HG03060 (cell line): ENCODE data around the gene KRT74.

Source experiments
- ATAC-seq: cut with Tn5 transposase; IDR thresholded peaks from one replicate; pipeline ENCODE4 v1.9.1; 2021; ENCODE audit warnings: low read depth, moderate number of reproducible peaks; ENCODE audit not compliant: unreplicated experiment

Gene KRT74

GRCh38 chr12:52542157-52542556 is 31.5 kb downstream of the KRT74 start:
- no peak for ATAC-seq

GRCh38 chr12:52541709-52542108 is 31.9 kb downstream of the KRT74 start:
- no peak for ATAC-seq

GRCh38 chr12:52540531-52540930 is 33.1 kb downstream of the KRT74 start:
- ATAC-seq: no peak

GRCh38 chr12:52539821-52540173 is 33.8 kb downstream of the KRT74 start:
- ATAC-seq: no peak

GRCh38 chr12:52539083-52539820 is 34.4 kb downstream of the KRT74 start:
- ATAC-seq: no peak

- no peak for ATAC-seq
Measured at GRCh38 chr12:52537101-52537500, 36.5 kb downstream of the KRT74 start.

- no peak for ATAC-seq
Measured at GRCh38 chr12:52535574-52535973, 38.1 kb downstream of the KRT74 start.

GRCh38 chr12:52534482-52534881 is 39.2 kb downstream of the KRT74 start:
- ATAC-seq: no peak

- no peak for ATAC-seq
Measured at GRCh38 chr12:52533686-52534470, 39.8 kb downstream of the KRT74 start.

- no peak for ATAC-seq
Measured at GRCh38 chr12:52532636-52533035, 41.0 kb downstream of the KRT74 start.

GRCh38 chr12:52531566-52532300 is 41.9 kb downstream of the KRT74 start:
- ATAC-seq: no peak

- ATAC-seq: no peak
Measured at GRCh38 chr12:52530905-52531304, 42.7 kb downstream of the KRT74 start.

- ATAC-seq: no peak
Measured at GRCh38 chr12:52530366-52530765, 43.3 kb downstream of the KRT74 start.

GRCh38 chr12:52529846-52530245 is 43.8 kb downstream of the KRT74 start:
- ATAC-seq: no peak

GRCh38 chr12:52529417-52529816 is 44.2 kb downstream of the KRT74 start:
- ATAC-seq: no peak

- no peak for ATAC-seq
Measured at GRCh38 chr12:52528641-52529143, 45.0 kb downstream of the KRT74 start.

GRCh38 chr12:52527121-52527800 is 46.4 kb downstream of the KRT74 start:
- ATAC-seq: no peak

- no peak for ATAC-seq
Measured at GRCh38 chr12:52526511-52526951, 47.1 kb downstream of the KRT74 start.

- ATAC-seq: no peak
Measured at GRCh38 chr12:52525661-52526499, 47.8 kb downstream of the KRT74 start.
